PC-3 (cell line): ENCODE data around the gene MOK. TPM values are rescaled to one million over a fixed set of nuclear protein-coding genes. Genes with fewer than 3 reads are reported as not detected.

Experiments
- ATAC-seq: fragments of 200-7000 bp; cut with Tn5 transposase; 2 replicates; pipeline ENCODE4 v1.9.1; 2020; ENCODE audit warnings: mild to moderate bottlenecking, moderate library complexity
- BruUV-seq: library from RNA; stranded (reverse); fragments of 400-500 nt; replicated peaks from 2 replicates; lab custom pipeline; 2021; lab: Mats Ljungman, UMichigan
- CTCF ChIA-PET: fragments of 300-600 bp; sonication (Branson Sonifier 250); formaldehyde crosslinking; loops from one replicate; lab custom pipeline; 2022; ENCODE audit warnings: antibody characterized with exemption; lab: Charles Lee
- POLR2A ChIA-PET: fragments of 300-600 bp; sonication (Branson Sonifier 250); formaldehyde crosslinking; loops from one replicate; lab custom pipeline; 2022; ENCODE audit warnings: antibody characterized with exemption; ENCODE audit not compliant: unreplicated experiment; lab: Charles Lee
- DNase-seq: peaks from one replicate; pipeline ENCODE4 v3.0.0-alpha.2; 2015
- H2AFZ ChIP-seq: fragments of 300-600 bp; sonication (generic); 2 replicates; pipeline ENCODE4 v1.6.0; 2016; ENCODE audit warnings: antibody characterized with exemption, low read length
- H3F3A ChIP-seq: fragments of 300-600 bp; sonication (generic); one replicate; pipeline ENCODE4 v1.6.0; 2017; ENCODE audit warnings: antibody characterized with exemption, low read length, control low read depth, mild to moderate bottlenecking; ENCODE audit not compliant: unreplicated experiment
- H3K27ac ChIP-seq: fragments of 300-600 bp; sonication (generic); 2 replicates; pipeline ENCODE4 v1.5.1; 2016; ENCODE audit warnings: mild to moderate bottlenecking, low read length
- H3K27me3 ChIP-seq: fragments of 300-600 bp; sonication (generic); 2 replicates; pipeline ENCODE4 v1.6.1; 2016; ENCODE audit warnings: low read length, mixed read lengths
- H3K36me3 ChIP-seq: fragments of 300-600 bp; sonication (generic); 2 replicates; pipeline ENCODE4 v1.6.1; 2016; ENCODE audit warnings: low read depth, mixed run types, low read length, mixed read lengths
- H3K4me1 ChIP-seq: fragments of 300-600 bp; sonication (generic); 2 replicates; pipeline ENCODE4 v1.5.1; 2016; ENCODE audit warnings: low read length; ENCODE audit not compliant: insufficient read depth
- H3K4me2 ChIP-seq: fragments of 300-600 bp; sonication (generic); 2 replicates; pipeline ENCODE4 v1.6.0; 2016; ENCODE audit warnings: low read length
- H3K4me3 ChIP-seq: fragments of 300-600 bp; sonication (generic); 2 replicates; pipeline ENCODE4 v1.5.1; 2016; ENCODE audit warnings: mild to moderate bottlenecking, low read length, mixed read lengths
- H3K79me2 ChIP-seq: fragments of 300-600 bp; sonication (generic); 2 replicates; pipeline ENCODE4 v1.6.1; 2017; ENCODE audit warnings: low read length, mixed read lengths
- H3K9ac ChIP-seq: fragments of 300-600 bp; sonication (generic); 2 replicates; pipeline ENCODE4 v1.6.0; 2016; ENCODE audit warnings: mild to moderate bottlenecking, low read length
- H3K9me2 ChIP-seq: fragments of 300-600 bp; sonication (generic); replicated peaks from 2 replicates; pipeline ENCODE4 v1.6.1; 2016; ENCODE audit warnings: mixed run types, low read length, mixed read lengths
- H3K9me3 ChIP-seq: fragments of 300-600 bp; sonication (generic); 2 replicates; pipeline ENCODE4 v1.6.1; 2016; ENCODE audit warnings: low read length, mixed read lengths
- H4K20me1 ChIP-seq: fragments of 300-600 bp; sonication (generic); 2 replicates; pipeline ENCODE4 v1.6.1; 2016; ENCODE audit warnings: low read length, mixed read lengths
- CTCF ChIP-seq: fragments of 300-600 bp; sonication (generic); conservative IDR thresholded peaks from 2 replicates; pipeline ENCODE4 v1.5.1; 2017; ENCODE audit warnings: antibody characterized with exemption, low read depth, mild to moderate bottlenecking, low read length
- EZH2 ChIP-seq: fragments of 300-600 bp; sonication (generic); IDR thresholded peaks from one replicate; pipeline ENCODE4 v1.6.1; 2017; ENCODE audit warnings: antibody characterized with exemption, mild to moderate bottlenecking, low read length; ENCODE audit not compliant: unreplicated experiment
- EZH2phosphoT487 ChIP-seq: fragments of 300-600 bp; sonication (generic); IDR thresholded peaks from 2 replicates; pipeline ENCODE4 v1.6.1; 2018; ENCODE audit warnings: mild to moderate bottlenecking, antibody characterized with exemption, low read length, borderline replicate concordance
- intact Hi-C: fragments of 100-400 bp; cut with micrococcal nuclease; formaldehyde crosslinking; loops from 2 replicates; pipeline ENCODE4 v1.9.0; 2023
- total RNA-seq: library from RNA; depleted of rRNA; stranded (reverse); fragments of >200 nt; gene quantifications from 2 replicates; pipeline ENCODE4 v1.2.3, GENCODE V29; 2014

The MOK gene
- total RNA-seq, 1 experiment from 2014 or later, result 108 TPM

- Histone ChIP-seq H3F3A (no peaks in the 10 kb centered on the region), H3K4me3 (no peak overlapping the region), H3K27me3 (no peaks in the 10 kb centered on the region), H3K27ac (no peak overlapping the region), H3K36me3 (no peaks in the 10 kb centered on the region), H4K20me1 (0 out of 2 replicates have a peak, but pooled peaks cover 4% of the 10 kb centered on the region), H3K9me2 (no peaks in the 10 kb centered on the region), H3K4me2 (no peak overlapping the region), H3K9ac (no peak overlapping the region), H2AFZ (no peak overlapping the region), H3K79me2 (peaks cover 92% of the 10 kb centered on the region), H3K4me1 (peaks cover 14% of the 10 kb centered on the region), H3K9me3 (no peaks in the 10 kb centered on the region)
- DNase-seq (peak; percentile 41), ATAC-seq (peak; percentile 62)
- intact Hi-C loops, result no loop called here
- ChIA-PET POLR2A (no interaction called here), CTCF (no interaction called here)
- TF ChIP-seq CTCF (no peak), EZH2phosphoT487 (no peak), EZH2 (no peak)
- no TSS peak for BruUV-seq
Observed at GRCh38 chr14:102182190-102182589, 122.8 kb downstream of the MOK start.

- H3K27me3 ChIP-seq, result no peaks in the 10 kb centered on the region
- ATAC-seq, result no peak
- no peak overlapping the region for H2AFZ ChIP-seq
- H3K9me2 ChIP-seq, result no peaks in the 10 kb centered on the region
- no TSS peak for BruUV-seq
- no peaks in the 10 kb centered on the region for H3K9me3 ChIP-seq
- no peak for DNase-seq
- no peak for TF ChIP-seq EZH2
- TF ChIP-seq EZH2phosphoT487, result no peak
- TF ChIP-seq CTCF, result no peak
- no peak overlapping the region for H3K27ac ChIP-seq
- no peaks in the 10 kb centered on the region for H3F3A ChIP-seq
- peaks cover 6% of the 10 kb centered on the region; the same call in 1 of the 2 replicates for H4K20me1 ChIP-seq
- H3K4me3 ChIP-seq, result no peak overlapping the region
- no peaks in the 10 kb centered on the region for H3K36me3 ChIP-seq
- H3K79me2 ChIP-seq, result peaks cover 93% of the 10 kb centered on the region
- no peak overlapping the region for H3K9ac ChIP-seq
- no peak overlapping the region for H3K4me2 ChIP-seq
- intact Hi-C loops, result no loop called here
- H3K4me1 ChIP-seq, result peaks cover 5% of the 10 kb centered on the region; the same call in 1 of the 2 replicates
- CTCF ChIA-PET, result interaction anchor here (0.7 kb wide), 1 partner anchor 90 kb away, joined by 7 read pairs; no protein-coding TSS in a partner anchor
- POLR2A ChIA-PET, result interaction anchor here (0.5 kb wide), 1 partner anchor 1225 kb away, joined by 8 read pairs; no protein-coding TSS in a partner anchor
Observed at GRCh38 chr14:102181187-102181586, 123.8 kb downstream of the MOK start.

GRCh38 chr14:102180248-102180998, 124.5 kb downstream of the MOK start:
- H3K4me2 ChIP-seq, result no peak overlapping the region
- no peak overlapping the region for H2AFZ ChIP-seq
- H3K9me3 ChIP-seq, result no peaks in the 10 kb centered on the region
- ATAC-seq, result no peak
- DNase-seq, result no peak
- ChIA-PET POLR2A (no interaction called here), CTCF (interaction anchor here (0.7 kb wide), 1 partner anchor 89 kb away, joined by 7 read pairs; no protein-coding TSS in a partner anchor)
- TF ChIP-seq EZH2phosphoT487, result no peak
- TF ChIP-seq CTCF, result no peak
- TF ChIP-seq EZH2, result no peak
- no TSS peak for BruUV-seq
- no peak overlapping the region for H3K9ac ChIP-seq
- peaks cover 3% of the 10 kb centered on the region; the same call in 1 of the 2 replicates for H3K4me1 ChIP-seq
- no peaks in the 10 kb centered on the region for H3K36me3 ChIP-seq
- peaks cover 6% of the 10 kb centered on the region; the same call in 1 of the 2 replicates for H4K20me1 ChIP-seq
- peaks cover 91% of the 10 kb centered on the region for H3K79me2 ChIP-seq
- H3K27ac ChIP-seq, result no peak overlapping the region
- H3K9me2 ChIP-seq, result no peaks in the 10 kb centered on the region
- H3F3A ChIP-seq, result no peaks in the 10 kb centered on the region
- intact Hi-C loops, result no loop called here
- H3K4me3 ChIP-seq, result no peak overlapping the region
- H3K27me3 ChIP-seq, result no peaks in the 10 kb centered on the region
